ENCODE results near the gene EEF1AKMT3. TPM values are rescaled to one million over a fixed set of nuclear protein-coding genes. Genes with fewer than 3 reads are reported as not detected.

EEF1AKMT3 gene
- total RNA-seq, 1 experiment from 2014 or later: 3.2 TPM

- DNase-seq: no peak
- H3K4me3 ChIP-seq (ENCODE audit: insufficient read depth, low read depth, low read length): no peak overlapping the region
- no peaks in the 10 kb centered on the region for H3K36me3 ChIP-seq (replicated peaks; ENCODE audit: control insufficient read depth, insufficient read depth, low read length)
- H3K27me3 ChIP-seq (ENCODE audit: control insufficient read depth, insufficient read depth, low read length): peaks cover 71% of the 10 kb centered on the region
These were observed 31.6 kb upstream of the EEF1AKMT3 start for GRCh38 chr12:57740656-57741412.

GRCh38 chr12:57741413-57741789 lies 31.0 kb upstream of the EEF1AKMT3 start:
- no peak for DNase-seq
- Histone ChIP-seq H3K36me3 (replicated peaks; ENCODE audit: control insufficient read depth, insufficient read depth, low read length) (peaks cover under 1% of the 10 kb centered on the region), H3K4me3 (ENCODE audit: insufficient read depth, low read depth, low read length) (no peak overlapping the region), H3K27me3 (ENCODE audit: control insufficient read depth, insufficient read depth, low read length) (peaks cover 65% of the 10 kb centered on the region)

GRCh38 chr12:57741844-57742738 lies 30.3 kb upstream of the EEF1AKMT3 start:
- DNase-seq: peak; percentile 76
- H3K36me3 ChIP-seq (replicated peaks; ENCODE audit: control insufficient read depth, insufficient read depth, low read length): peaks cover 4% of the 10 kb centered on the region
- H3K4me3 ChIP-seq (ENCODE audit: insufficient read depth, low read depth, low read length): no peak overlapping the region
- H3K27me3 ChIP-seq (ENCODE audit: control insufficient read depth, insufficient read depth, low read length): peaks cover 59% of the 10 kb centered on the region

DNA sequence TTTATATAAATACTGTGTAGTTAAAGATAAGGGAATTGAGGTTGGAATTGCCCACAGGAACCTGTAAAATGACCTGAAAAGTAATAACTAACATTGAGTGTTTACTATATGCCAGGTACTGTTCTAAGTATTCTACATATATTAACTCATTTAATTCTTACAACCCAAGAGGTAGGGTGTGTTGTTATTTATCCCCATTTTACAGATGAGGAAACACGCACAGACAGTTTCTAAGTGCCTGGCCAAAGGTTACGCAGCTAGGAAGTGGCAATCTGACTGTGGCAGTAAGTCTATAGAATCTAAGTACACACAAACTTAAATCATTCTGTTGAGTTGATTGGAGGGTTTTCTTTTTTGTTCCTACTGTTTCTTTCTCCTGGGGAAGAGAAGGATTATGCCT lies 28.6 kb upstream of the EEF1AKMT3 start:
- peaks cover 10% of the 10 kb centered on the region for H3K36me3 ChIP-seq (replicated peaks; ENCODE audit: control insufficient read depth, insufficient read depth, low read length)
- H3K27me3 ChIP-seq (ENCODE audit: control insufficient read depth, insufficient read depth, low read length): peaks cover 44% of the 10 kb centered on the region
- no peak for DNase-seq
- no peak overlapping the region for H3K4me3 ChIP-seq (ENCODE audit: insufficient read depth, low read depth, low read length)

DNA sequence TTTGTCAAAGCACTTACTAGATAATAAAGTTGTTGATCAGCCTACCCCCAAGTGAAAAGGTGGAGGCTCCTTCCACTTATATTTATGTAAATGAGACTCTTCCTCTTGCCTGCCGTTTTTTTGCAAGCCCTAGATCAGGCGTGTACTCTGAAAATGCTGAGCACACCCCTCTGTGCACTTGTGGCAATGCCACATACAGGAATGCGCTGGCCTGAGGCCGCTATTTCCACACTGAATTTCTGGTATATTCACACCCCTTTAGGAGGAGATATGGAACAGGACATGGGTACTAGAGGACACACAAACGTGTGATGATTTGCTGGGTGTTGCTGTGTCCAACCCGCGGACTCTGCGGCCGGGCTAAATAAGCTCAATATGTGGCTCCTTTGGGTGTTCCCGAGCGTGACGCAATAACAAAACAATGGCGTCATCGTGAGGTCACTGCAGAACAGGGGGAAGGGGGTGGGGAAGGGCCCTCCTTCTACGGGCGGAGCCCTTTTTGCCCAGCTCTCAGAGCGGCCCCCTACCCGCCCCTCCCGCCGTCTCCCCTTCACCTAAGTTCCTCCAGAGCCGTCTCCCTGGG lies 28.1 kb upstream of the EEF1AKMT3 start:
- Histone ChIP-seq H3K36me3 (replicated peaks; ENCODE audit: control insufficient read depth, insufficient read depth, low read length) (peaks cover 15% of the 10 kb centered on the region), H3K27me3 (ENCODE audit: control insufficient read depth, insufficient read depth, low read length) (peaks cover 39% of the 10 kb centered on the region), H3K4me3 (ENCODE audit: insufficient read depth, low read depth, low read length) (peak overlapping the region; percentile 81)
- no peak for DNase-seq

GRCh38 chr12:57744777-57745484 lies 27.5 kb upstream of the EEF1AKMT3 start, which contains the start of gene TSPAN31:
TSPAN31 (plus strand) TSS chr12:57745039; CDS start chr12:57745155, 116 bp downstream.
- Histone ChIP-seq H3K36me3 (replicated peaks; ENCODE audit: control insufficient read depth, insufficient read depth, low read length) (peaks cover 16% of the 10 kb centered on the region), H3K4me3 (ENCODE audit: insufficient read depth, low read depth, low read length) (peak within 1 kb of the TSS; percentile 81), H3K27me3 (ENCODE audit: control insufficient read depth, insufficient read depth, low read length) (peaks cover 32% of the 10 kb centered on the region)
- DNase-seq: peak; percentile 94

- Histone ChIP-seq H3K36me3 (replicated peaks; ENCODE audit: control insufficient read depth, insufficient read depth, low read length) (peaks cover 19% of the 10 kb centered on the region), H3K27me3 (ENCODE audit: control insufficient read depth, insufficient read depth, low read length) (peaks cover 27% of the 10 kb centered on the region), H3K4me3 (ENCODE audit: insufficient read depth, low read depth, low read length) (peak overlapping the region; percentile 81)
- DNase-seq: no peak
These were observed 26.9 kb upstream of the EEF1AKMT3 start for GRCh38 chr12:57745485-57745881.

DNA sequence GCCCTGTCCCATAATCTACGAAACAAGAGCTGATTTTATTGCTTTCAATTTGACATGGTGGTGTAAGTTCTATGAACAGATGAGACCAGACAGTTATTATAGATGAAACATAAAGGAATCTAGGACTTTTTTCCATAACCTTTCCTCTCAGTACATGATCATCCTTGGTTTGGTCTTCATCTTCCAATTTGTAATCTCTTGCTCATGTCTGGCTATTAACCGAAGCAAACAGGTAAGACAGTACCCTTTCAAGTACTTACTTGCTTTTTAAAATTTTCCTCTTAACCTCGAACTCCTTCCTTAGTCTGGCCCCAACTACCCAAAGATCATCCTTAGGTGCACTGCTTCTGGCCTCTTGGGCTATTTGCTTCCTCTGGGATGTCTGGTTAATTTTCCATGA lies 26.4 kb upstream of the EEF1AKMT3 start:
- Histone ChIP-seq H3K4me3 (ENCODE audit: insufficient read depth, low read depth, low read length) (peak overlapping the region; percentile 81; the same call in 1 of the 2 replicates), H3K27me3 (ENCODE audit: control insufficient read depth, insufficient read depth, low read length) (peaks cover 21% of the 10 kb centered on the region), H3K36me3 (replicated peaks; ENCODE audit: control insufficient read depth, insufficient read depth, low read length) (peaks cover 23% of the 10 kb centered on the region)
- no peak for DNase-seq

DNA sequence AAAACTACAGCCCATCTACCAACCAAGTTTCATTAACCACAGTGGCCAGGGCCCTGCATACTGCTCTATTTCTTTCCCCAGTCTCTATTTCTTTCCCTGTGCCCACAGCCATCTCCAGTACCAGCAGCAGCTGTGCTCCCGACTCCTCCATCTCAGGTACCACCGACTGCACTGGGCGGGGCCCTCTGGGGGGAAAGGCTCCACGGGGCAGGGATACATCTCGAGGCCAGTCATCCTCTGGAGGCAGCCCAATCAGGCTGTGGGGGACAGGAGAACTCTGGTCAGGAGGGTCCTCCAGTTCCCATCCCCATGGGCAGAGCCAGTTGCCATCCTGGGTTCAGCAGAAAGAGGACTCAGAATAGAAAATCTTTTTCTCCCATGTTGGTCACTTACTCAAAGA lies 23.4 kb upstream of the EEF1AKMT3 start:
- DNase-seq: no peak
- Histone ChIP-seq H3K36me3 (replicated peaks; ENCODE audit: control insufficient read depth, insufficient read depth, low read length) (peaks cover 23% of the 10 kb centered on the region), H3K4me3 (ENCODE audit: insufficient read depth, low read depth, low read length) (no peak overlapping the region)

DNA sequence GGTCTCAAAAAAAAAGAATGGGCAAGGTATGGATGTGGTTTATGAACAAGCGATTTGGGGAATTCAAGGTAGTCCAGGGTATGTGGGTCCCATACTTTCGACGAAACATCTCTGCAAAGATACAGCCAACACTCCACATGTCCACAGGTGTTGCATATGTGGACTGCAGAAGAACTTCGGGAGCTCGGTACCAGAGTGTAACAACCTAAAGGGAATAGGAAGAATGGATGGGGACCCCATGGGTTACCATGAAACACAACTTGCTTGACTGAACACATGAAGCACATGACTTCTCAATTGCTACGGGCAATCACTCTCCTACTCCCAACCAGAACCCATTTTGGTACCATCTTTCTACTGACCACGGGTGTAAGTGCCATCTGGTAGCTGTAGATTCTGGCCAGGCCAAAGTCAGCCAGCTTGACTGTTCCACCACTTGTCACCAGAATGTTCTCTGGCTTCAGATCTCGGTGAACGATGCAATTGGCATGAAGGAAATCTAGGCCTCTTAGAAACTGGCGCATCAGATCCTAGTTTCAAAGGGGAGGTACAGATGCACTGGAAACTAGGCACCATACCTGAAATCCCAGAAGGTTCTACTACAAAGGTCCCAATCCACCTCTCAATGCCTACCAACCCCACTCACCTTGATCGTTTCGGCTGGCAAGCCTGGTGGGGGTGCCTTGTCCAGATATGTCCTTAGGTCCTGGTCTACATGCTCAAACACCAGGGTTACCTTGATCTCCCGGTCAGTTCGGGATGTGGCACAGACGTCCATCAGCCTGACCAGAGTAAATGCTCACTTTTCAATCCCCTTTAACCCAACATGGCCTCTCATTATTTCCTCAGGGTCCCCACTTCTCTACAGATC lies 21.6 kb upstream of the EEF1AKMT3 start:
- DNase-seq: no peak
- peaks cover 21% of the 10 kb centered on the region for H3K27me3 ChIP-seq (ENCODE audit: control insufficient read depth, insufficient read depth, low read length)
- H3K4me3 ChIP-seq (ENCODE audit: insufficient read depth, low read depth, low read length): peak overlapping the region; percentile 82
- H3K36me3 ChIP-seq (replicated peaks; ENCODE audit: control insufficient read depth, insufficient read depth, low read length): peaks cover 23% of the 10 kb centered on the region

More for the DNA sequence above, 23.4 kb upstream of the EEF1AKMT3 start:
- H3K27me3 ChIP-seq (ENCODE audit: control insufficient read depth, insufficient read depth, low read length): peaks cover 8% of the 10 kb centered on the region; the same call in 1 of the 2 replicates

DNA sequence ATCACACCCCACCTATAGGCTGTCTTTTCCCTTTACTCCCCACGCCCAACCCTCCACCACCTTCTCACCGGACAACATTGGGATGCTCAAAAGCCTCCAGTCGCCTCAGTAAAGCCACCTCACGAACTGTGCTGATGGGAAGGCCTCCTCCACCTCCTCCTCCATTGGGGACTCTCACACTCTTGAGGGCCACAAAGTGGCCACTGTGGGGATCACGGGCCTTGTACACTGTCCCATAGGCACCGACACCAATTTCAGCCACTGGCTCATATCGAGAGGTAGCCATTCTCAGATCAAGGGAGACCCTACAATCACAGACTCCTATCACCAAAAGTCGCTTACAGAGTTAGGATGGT lies 21.0 kb upstream of the EEF1AKMT3 start:
- Histone ChIP-seq H3K36me3 (replicated peaks; ENCODE audit: control insufficient read depth, insufficient read depth, low read length) (peaks cover 22% of the 10 kb centered on the region), H3K4me3 (ENCODE audit: insufficient read depth, low read depth, low read length) (peak overlapping the region; percentile 82), H3K27me3 (ENCODE audit: control insufficient read depth, insufficient read depth, low read length) (peaks cover 28% of the 10 kb centered on the region)
- no peak for DNase-seq

GRCh38 chr12:57751788-57752667 lies 20.4 kb upstream of the EEF1AKMT3 start, which contains the start of gene CDK4:
CDK4 (minus strand) TSS chr12:57752310; CDS start chr12:57751717, 593 bp downstream.
- Histone ChIP-seq H3K27me3 (ENCODE audit: control insufficient read depth, insufficient read depth, low read length) (peaks cover 34% of the 10 kb centered on the region), H3K36me3 (replicated peaks; ENCODE audit: control insufficient read depth, insufficient read depth, low read length) (peaks cover 19% of the 10 kb centered on the region)

DNA sequence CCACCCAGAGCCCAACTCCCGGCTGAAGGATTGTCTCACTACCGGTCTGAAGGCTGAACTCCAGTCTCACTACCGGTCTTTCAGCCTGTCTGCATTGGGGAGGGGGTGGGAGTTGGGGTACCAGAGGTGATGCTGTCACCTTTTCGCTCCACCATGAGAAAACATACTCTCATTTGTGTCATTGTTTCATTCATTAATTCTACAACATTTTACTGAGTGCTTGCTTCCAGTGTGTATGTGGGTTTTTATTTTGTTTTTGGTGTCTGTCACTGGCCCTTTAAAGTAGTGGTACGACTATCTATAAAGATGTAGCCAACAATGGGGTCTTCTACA lies 19.8 kb upstream of the EEF1AKMT3 start:
- no peak overlapping the region for H3K4me3 ChIP-seq (ENCODE audit: insufficient read depth, low read depth, low read length)
- peaks cover 37% of the 10 kb centered on the region for H3K27me3 ChIP-seq (ENCODE audit: control insufficient read depth, insufficient read depth, low read length)
- no peak for DNase-seq
- peaks cover 16% of the 10 kb centered on the region for H3K36me3 ChIP-seq (replicated peaks; ENCODE audit: control insufficient read depth, insufficient read depth, low read length)

More at GRCh38 chr12:57751788-57752667, 20.4 kb upstream of the EEF1AKMT3 start, which contains the start of gene CDK4:
- peak; percentile 98 for DNase-seq
- H3K4me3 ChIP-seq (ENCODE audit: insufficient read depth, low read depth, low read length): peak within 1 kb of the TSS; percentile 82
